Loucy (cell line): ENCODE results near the gene DNAH8.

Experiments
- EZH2phosphoT487 ChIP-seq: fragments of 200-600 bp; IDR thresholded peaks from 2 replicates; pipeline ENCODE4 v1.6.1; 2018; ENCODE audit warnings: antibody characterized with exemption, mild to moderate bottlenecking, moderate library complexity, borderline replicate concordance
- TF ChIP-seq, protein P1 (sequence below): fragments of 200-600 bp; sonication (generic); conservative IDR thresholded peaks from 2 replicates; pipeline ENCODE4 v1.5.1; 2014; ENCODE audit warnings: mild to moderate bottlenecking, antibody characterized with exemption, low read length

DNA sequence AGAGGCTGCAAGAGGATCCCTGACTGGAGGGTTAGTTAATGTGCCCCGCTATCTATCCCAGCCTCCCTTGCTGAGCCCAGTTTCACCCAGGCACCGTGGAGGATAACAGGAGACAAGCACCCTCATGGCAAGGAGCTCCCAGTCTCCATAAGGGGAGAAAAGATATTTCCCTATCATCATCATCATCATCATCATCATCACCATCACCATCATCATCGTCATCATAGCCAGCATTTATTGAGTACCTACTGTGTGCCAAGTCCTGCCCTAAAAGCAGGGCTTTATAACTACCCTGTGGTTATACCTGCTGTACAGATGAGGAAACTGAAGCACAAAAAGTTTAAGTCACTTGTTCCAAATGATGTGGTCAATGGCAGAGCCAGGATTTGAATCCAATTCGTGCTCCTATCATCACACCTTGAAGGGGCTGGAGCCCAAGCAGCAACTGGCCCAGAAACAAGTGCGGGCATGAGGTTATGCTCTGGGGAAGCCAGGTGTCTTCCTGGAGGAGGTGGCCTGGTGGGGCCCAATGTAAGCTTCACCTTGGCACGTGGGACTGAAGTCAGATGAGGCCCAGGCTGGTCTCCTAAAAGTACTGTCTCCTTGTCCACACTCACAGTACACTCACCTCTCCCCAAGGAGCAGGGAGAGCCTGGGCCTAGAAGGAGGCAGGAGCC, 343.5 kb downstream of the DNAH8 start:
- TF ChIP-seq, protein P1, sequence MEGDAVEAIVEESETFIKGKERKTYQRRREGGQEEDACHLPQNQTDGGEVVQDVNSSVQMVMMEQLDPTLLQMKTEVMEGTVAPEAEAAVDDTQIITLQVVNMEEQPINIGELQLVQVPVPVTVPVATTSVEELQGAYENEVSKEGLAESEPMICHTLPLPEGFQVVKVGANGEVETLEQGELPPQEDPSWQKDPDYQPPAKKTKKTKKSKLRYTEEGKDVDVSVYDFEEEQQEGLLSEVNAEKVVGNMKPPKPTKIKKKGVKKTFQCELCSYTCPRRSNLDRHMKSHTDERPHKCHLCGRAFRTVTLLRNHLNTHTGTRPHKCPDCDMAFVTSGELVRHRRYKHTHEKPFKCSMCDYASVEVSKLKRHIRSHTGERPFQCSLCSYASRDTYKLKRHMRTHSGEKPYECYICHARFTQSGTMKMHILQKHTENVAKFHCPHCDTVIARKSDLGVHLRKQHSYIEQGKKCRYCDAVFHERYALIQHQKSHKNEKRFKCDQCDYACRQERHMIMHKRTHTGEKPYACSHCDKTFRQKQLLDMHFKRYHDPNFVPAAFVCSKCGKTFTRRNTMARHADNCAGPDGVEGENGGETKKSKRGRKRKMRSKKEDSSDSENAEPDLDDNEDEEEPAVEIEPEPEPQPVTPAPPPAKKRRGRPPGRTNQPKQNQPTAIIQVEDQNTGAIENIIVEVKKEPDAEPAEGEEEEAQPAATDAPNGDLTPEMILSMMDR, result no peak
- TF ChIP-seq EZH2phosphoT487, result no peak
